ENCODE measurements around the gene PRKCG.

The PRKCG gene

GRCh38 chr19:53872762-53873161, 9.2 kb upstream of the PRKCG start:
- no peak for DNase-seq (ENCODE audit: low spot score)

- no peak for DNase-seq (ENCODE audit: low spot score)
Measured at GRCh38 chr19:53873773-53874605, 8.0 kb upstream of the PRKCG start.

GRCh38 chr19:53874606-53874990, 7.4 kb upstream of the PRKCG start:
- DNase-seq (ENCODE audit: low spot score): no peak

GRCh38 chr19:53875602-53876325, 6.2 kb upstream of the PRKCG start:
- DNase-seq (ENCODE audit: low spot score): no peak

- no peak for DNase-seq (ENCODE audit: low spot score)
Measured at GRCh38 chr19:53876651-53877224, 5.3 kb upstream of the PRKCG start.

GRCh38 chr19:53877361-53877766, 4.6 kb upstream of the PRKCG start:
- DNase-seq (ENCODE audit: low spot score): no peak

GRCh38 chr19:53878776-53879139, 3.2 kb upstream of the PRKCG start:
- no peak for DNase-seq (ENCODE audit: low spot score)

- peak; percentile 98 for DNase-seq (ENCODE audit: low spot score)
Measured at GRCh38 chr19:53879140-53880081, 2.6 kb upstream of the PRKCG start.

GRCh38 chr19:53880711-53881481, 1.1 kb upstream of the PRKCG start:
- DNase-seq (ENCODE audit: low spot score): no peak

- no peak for DNase-seq (ENCODE audit: low spot score)
Measured at GRCh38 chr19:53882391-53883050, 524 bp downstream of the PRKCG start.

- no peak for DNase-seq (ENCODE audit: low spot score)
Measured at GRCh38 chr19:53883231-53883661, 1.2 kb downstream of the PRKCG start.

- DNase-seq (ENCODE audit: low spot score): no peak
Measured at GRCh38 chr19:53883741-53884140, 1.7 kb downstream of the PRKCG start.

GRCh38 chr19:53884256-53884655, 2.3 kb downstream of the PRKCG start:
- no peak for DNase-seq (ENCODE audit: low spot score)

GRCh38 chr19:53885036-53885435, 3.0 kb downstream of the PRKCG start:
- DNase-seq (ENCODE audit: low spot score): no peak

GRCh38 chr19:53892301-53892980, 10.4 kb downstream of the PRKCG start:
- no peak for DNase-seq (ENCODE audit: low spot score)

GRCh38 chr19:53892981-53893325, 11.0 kb downstream of the PRKCG start:
- DNase-seq (ENCODE audit: low spot score): peak; percentile 67

- no peak for DNase-seq (ENCODE audit: low spot score)
Measured at GRCh38 chr19:53894707-53895106, 12.7 kb downstream of the PRKCG start.

GRCh38 chr19:53896682-53897081, 14.7 kb downstream of the PRKCG start:
- DNase-seq (ENCODE audit: low spot score): no peak

- DNase-seq (ENCODE audit: low spot score): no peak
Measured at GRCh38 chr19:53897459-53897858, 15.5 kb downstream of the PRKCG start.

GRCh38 chr19:53898166-53898565, 16.2 kb downstream of the PRKCG start:
- DNase-seq (ENCODE audit: low spot score): no peak

All from D341Med (cell line).